Measurements from ENCODE around the gene SV2B.

- no peak for TF ChIP-seq MYC (IDR thresholded peaks at IDR 0.05; ENCODE audit: borderline replicate concordance, low read length)
- TF ChIP-seq KDM5A (IDR thresholded peaks at IDR 0.05) = no peak
- TF ChIP-seq, protein P1, sequence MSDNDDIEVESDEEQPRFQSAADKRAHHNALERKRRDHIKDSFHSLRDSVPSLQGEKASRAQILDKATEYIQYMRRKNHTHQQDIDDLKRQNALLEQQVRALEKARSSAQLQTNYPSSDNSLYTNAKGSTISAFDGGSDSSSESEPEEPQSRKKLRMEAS (IDR thresholded peaks at IDR 0.05) = no peak
- no peak for TF ChIP-seq KDM1A (IDR thresholded peaks at IDR 0.05; ENCODE audit: low read depth)
- no peak for TF ChIP-seq MAZ (IDR thresholded peaks at IDR 0.05; ENCODE audit: borderline replicate concordance, low read depth, low read length)
- no peak for TF ChIP-seq POLR2A (IDR thresholded peaks at IDR 0.05; ENCODE audit: low read length)
- TF ChIP-seq, protein P2, sequence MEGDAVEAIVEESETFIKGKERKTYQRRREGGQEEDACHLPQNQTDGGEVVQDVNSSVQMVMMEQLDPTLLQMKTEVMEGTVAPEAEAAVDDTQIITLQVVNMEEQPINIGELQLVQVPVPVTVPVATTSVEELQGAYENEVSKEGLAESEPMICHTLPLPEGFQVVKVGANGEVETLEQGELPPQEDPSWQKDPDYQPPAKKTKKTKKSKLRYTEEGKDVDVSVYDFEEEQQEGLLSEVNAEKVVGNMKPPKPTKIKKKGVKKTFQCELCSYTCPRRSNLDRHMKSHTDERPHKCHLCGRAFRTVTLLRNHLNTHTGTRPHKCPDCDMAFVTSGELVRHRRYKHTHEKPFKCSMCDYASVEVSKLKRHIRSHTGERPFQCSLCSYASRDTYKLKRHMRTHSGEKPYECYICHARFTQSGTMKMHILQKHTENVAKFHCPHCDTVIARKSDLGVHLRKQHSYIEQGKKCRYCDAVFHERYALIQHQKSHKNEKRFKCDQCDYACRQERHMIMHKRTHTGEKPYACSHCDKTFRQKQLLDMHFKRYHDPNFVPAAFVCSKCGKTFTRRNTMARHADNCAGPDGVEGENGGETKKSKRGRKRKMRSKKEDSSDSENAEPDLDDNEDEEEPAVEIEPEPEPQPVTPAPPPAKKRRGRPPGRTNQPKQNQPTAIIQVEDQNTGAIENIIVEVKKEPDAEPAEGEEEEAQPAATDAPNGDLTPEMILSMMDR (IDR thresholded peaks at IDR 0.05) = no peak
Observed at GRCh38 chr15:91259077-91259476, 159.0 kb downstream of the SV2B start.
